Measurements from ENCODE around the gene SLPI.

SLPI gene

GRCh38 chr20:45254383-45255262 is at the start of gene SLPI:
SLPI (minus strand) TSS chr20:45254564; CDS start chr20:45254543, 21 bp downstream.
- DNase-seq: no peak

GRCh38 chr20:45303586-45304463 is 49.5 kb upstream of the SLPI start:
- DNase-seq: no peak

- no peak for DNase-seq
Observed at GRCh38 chr20:45301824-45302271, 47.5 kb upstream of the SLPI start.

GRCh38 chr20:45300961-45301360 is 46.6 kb upstream of the SLPI start:
- DNase-seq: no peak

GRCh38 chr20:45299786-45300185 is 45.4 kb upstream of the SLPI start:
- DNase-seq: no peak

GRCh38 chr20:45297786-45298497 is 43.6 kb upstream of the SLPI start:
- DNase-seq: no peak

- no peak for DNase-seq
Observed at GRCh38 chr20:45294659-45295058, 40.3 kb upstream of the SLPI start.

GRCh38 chr20:45294003-45294368 is 39.6 kb upstream of the SLPI start:
- DNase-seq: no peak

GRCh38 chr20:45293041-45294002 is 39.0 kb upstream of the SLPI start:
- peak; percentile 78 for DNase-seq

- no peak for DNase-seq
Observed at GRCh38 chr20:45292343-45292742, 38.0 kb upstream of the SLPI start.

GRCh38 chr20:45291526-45291925 is 37.2 kb upstream of the SLPI start:
- no peak for DNase-seq

- DNase-seq: peak; percentile 80
Observed at GRCh38 chr20:45290677-45291355, 36.5 kb upstream of the SLPI start.

- no peak for DNase-seq
Observed at GRCh38 chr20:45289942-45290676, 35.7 kb upstream of the SLPI start.

GRCh38 chr20:45288860-45289259 is 34.5 kb upstream of the SLPI start:
- DNase-seq: no peak

GRCh38 chr20:45288376-45288775 is 34.0 kb upstream of the SLPI start:
- DNase-seq: no peak

- DNase-seq: no peak
Observed at GRCh38 chr20:45283551-45284057, 29.2 kb upstream of the SLPI start.

GRCh38 chr20:45282700-45283550 is 28.6 kb upstream of the SLPI start:
- no peak for DNase-seq

- DNase-seq: no peak
Observed at GRCh38 chr20:45279992-45280391, 25.6 kb upstream of the SLPI start.

- DNase-seq: no peak
Observed at GRCh38 chr20:45275338-45275737, 21.0 kb upstream of the SLPI start.
